DOHH2 (cell line): ENCODE measurements around the gene MADD.
"Not testable (repeated sequence)": the region's sequence is repeated elsewhere in the genome, so short reads cannot be mapped to it uniquely, and the experiment has no call there.

Experiments
- H3F3A ChIP-seq: fragments of 200-600 bp; sonication (generic), shearing (Covaris generic); 2 replicates; pipeline ENCODE4 v1.6.0; 2016; ENCODE audit warnings: antibody characterized with exemption, mild to moderate bottlenecking; ENCODE audit not compliant: control insufficient read depth, insufficient read depth
- H3K27ac ChIP-seq: fragments of 200-600 bp; sonication (generic); 2 replicates; pipeline ENCODE4 v1.5.1; 2014; ENCODE audit warnings: low read depth, mild to moderate bottlenecking, low read length, moderate library complexity
- H3K27me3 ChIP-seq: fragments of 200-600 bp; sonication (generic); 2 replicates; pipeline ENCODE4 v1.6.1; 2014; ENCODE audit warnings: mild to moderate bottlenecking, low read length, mixed read lengths; ENCODE audit not compliant: control insufficient read depth
- H3K36me3 ChIP-seq: fragments of 200-600 bp; sonication (generic); 2 replicates; pipeline ENCODE4 v1.6.1; 2014; ENCODE audit warnings: mild to moderate bottlenecking, low read length, moderate library complexity, mixed read lengths; ENCODE audit not compliant: control insufficient read depth
- H3K4me1 ChIP-seq: fragments of 200-600 bp; sonication (generic); 2 replicates; pipeline ENCODE4 v1.6.1; 2014; ENCODE audit warnings: mild to moderate bottlenecking, low read length, mixed read lengths; ENCODE audit not compliant: control insufficient read depth
- H3K4me2 ChIP-seq: fragments of 200-600 bp; sonication (generic); 2 replicates; pipeline ENCODE4 v1.6.0; 2014; ENCODE audit warnings: mild to moderate bottlenecking, low read length, moderate library complexity
- H3K4me3 ChIP-seq: fragments of 200-600 bp; sonication (generic); 2 replicates; pipeline ENCODE4 v1.5.1; 2014; ENCODE audit warnings: mild to moderate bottlenecking, low read length, mixed read lengths
- H3K79me2 ChIP-seq: fragments of 200-600 bp; sonication (generic); 2 replicates; pipeline ENCODE4 v1.6.1; 2014; ENCODE audit warnings: mild to moderate bottlenecking, low read length, mixed read lengths; ENCODE audit not compliant: control insufficient read depth
- H3K9me2 ChIP-seq: fragments of 200-600 bp; sonication (generic); replicated peaks from 2 replicates; pipeline ENCODE4 v1.6.1; 2014; ENCODE audit warnings: mild to moderate bottlenecking, low read length, mixed read lengths; ENCODE audit not compliant: control insufficient read depth
- H3K9me3 ChIP-seq: fragments of 200-600 bp; sonication (generic); 2 replicates; pipeline ENCODE4 v1.6.1; 2014; ENCODE audit warnings: antibody characterized with exemption, low read length, mixed read lengths; ENCODE audit not compliant: control insufficient read depth, insufficient read depth
- H4K20me1 ChIP-seq: fragments of 200-600 bp; sonication (generic); 2 replicates; pipeline ENCODE4 v1.6.0; 2014; ENCODE audit warnings: low read depth, mild to moderate bottlenecking, antibody characterized with exemption, low read length, moderate library complexity; ENCODE audit not compliant: control insufficient read depth, insufficient read depth
- CTCF ChIP-seq: fragments of 200-600 bp; sonication (generic); IDR thresholded peaks from one replicate; pipeline ENCODE4 v1.5.1; 2014; ENCODE audit warnings: antibody characterized with exemption, mild to moderate bottlenecking, low read depth, low read length; ENCODE audit not compliant: poor library complexity, severe bottlenecking
- EZH2phosphoT487 ChIP-seq: fragments of 200-600 bp; sonication (generic); IDR thresholded peaks from 2 replicates; pipeline ENCODE4 v1.6.1; 2017; ENCODE audit warnings: borderline replicate concordance, mild to moderate bottlenecking, antibody characterized with exemption, low read length, moderate library complexity, mixed read lengths

The MADD gene

GRCh38 chr11:47333886-47334443 is 64.0 kb downstream of the MADD start:
- Histone ChIP-seq H4K20me1 (no peaks in the 10 kb centered on the region), H3K36me3 (peaks cover 4% of the 10 kb centered on the region), H3F3A (no peaks in the 10 kb centered on the region), H3K27ac (no peak overlapping the region), H3K27me3 (no peaks in the 10 kb centered on the region), H3K4me1 (no peaks in the 10 kb centered on the region), H3K4me2 (no peak overlapping the region), H3K9me2 (no peaks in the 10 kb centered on the region), H3K4me3 (no peak overlapping the region), H3K79me2 (no peaks in the 10 kb centered on the region), H3K9me3 (no peaks in the 10 kb centered on the region)
- TF ChIP-seq EZH2phosphoT487 (no peak), CTCF (no peak)

GRCh38 chr11:47334699-47335411 is 64.9 kb downstream of the MADD start:
- not testable (repeated sequence) for H3K36me3 ChIP-seq, H3K4me3 ChIP-seq, H3K4me1 ChIP-seq, H3F3A ChIP-seq, H3K9me3 ChIP-seq, H3K4me2 ChIP-seq, H4K20me1 ChIP-seq, H3K27me3 ChIP-seq, H3K79me2 ChIP-seq, H3K27ac ChIP-seq, H3K9me2 ChIP-seq

- Histone ChIP-seq H3F3A (no peaks in the 10 kb centered on the region), H3K79me2 (no peaks in the 10 kb centered on the region), H3K9me2 (no peaks in the 10 kb centered on the region), H3K4me1 (no peaks in the 10 kb centered on the region), H3K36me3 (no peaks in the 10 kb centered on the region), H3K9me3 (no peaks in the 10 kb centered on the region), H3K4me3 (no peak overlapping the region), H3K27me3 (no peaks in the 10 kb centered on the region), H4K20me1 (no peaks in the 10 kb centered on the region), H3K27ac (no peak overlapping the region), H3K4me2 (no peak overlapping the region)
- TF ChIP-seq CTCF = no peak
- TF ChIP-seq EZH2phosphoT487 = no peak
Observed at GRCh38 chr11:47335733-47336132, 65.8 kb downstream of the MADD start.

GRCh38 chr11:47336595-47336994 is 66.7 kb downstream of the MADD start:
- H3K9me3 ChIP-seq = no peaks in the 10 kb centered on the region
- no peaks in the 10 kb centered on the region for H3K4me1 ChIP-seq
- no peaks in the 10 kb centered on the region for H3K36me3 ChIP-seq
- H3K79me2 ChIP-seq = no peaks in the 10 kb centered on the region
- no peaks in the 10 kb centered on the region for H3K27me3 ChIP-seq
- no peak overlapping the region for H3K4me2 ChIP-seq
- TF ChIP-seq CTCF (no peak), EZH2phosphoT487 (no peak)
- H3K9me2 ChIP-seq = no peaks in the 10 kb centered on the region
- H3F3A ChIP-seq = no peaks in the 10 kb centered on the region
- H4K20me1 ChIP-seq = no peaks in the 10 kb centered on the region
- H3K27ac ChIP-seq = no peak overlapping the region
- no peak overlapping the region for H3K4me3 ChIP-seq
